ENCODE measurements around the gene AHCYL2.
"Not testable (repeated sequence)": the region's sequence is repeated elsewhere in the genome, so short reads cannot be mapped to it uniquely, and the experiment has no call there.

Gene AHCYL2

DNA sequence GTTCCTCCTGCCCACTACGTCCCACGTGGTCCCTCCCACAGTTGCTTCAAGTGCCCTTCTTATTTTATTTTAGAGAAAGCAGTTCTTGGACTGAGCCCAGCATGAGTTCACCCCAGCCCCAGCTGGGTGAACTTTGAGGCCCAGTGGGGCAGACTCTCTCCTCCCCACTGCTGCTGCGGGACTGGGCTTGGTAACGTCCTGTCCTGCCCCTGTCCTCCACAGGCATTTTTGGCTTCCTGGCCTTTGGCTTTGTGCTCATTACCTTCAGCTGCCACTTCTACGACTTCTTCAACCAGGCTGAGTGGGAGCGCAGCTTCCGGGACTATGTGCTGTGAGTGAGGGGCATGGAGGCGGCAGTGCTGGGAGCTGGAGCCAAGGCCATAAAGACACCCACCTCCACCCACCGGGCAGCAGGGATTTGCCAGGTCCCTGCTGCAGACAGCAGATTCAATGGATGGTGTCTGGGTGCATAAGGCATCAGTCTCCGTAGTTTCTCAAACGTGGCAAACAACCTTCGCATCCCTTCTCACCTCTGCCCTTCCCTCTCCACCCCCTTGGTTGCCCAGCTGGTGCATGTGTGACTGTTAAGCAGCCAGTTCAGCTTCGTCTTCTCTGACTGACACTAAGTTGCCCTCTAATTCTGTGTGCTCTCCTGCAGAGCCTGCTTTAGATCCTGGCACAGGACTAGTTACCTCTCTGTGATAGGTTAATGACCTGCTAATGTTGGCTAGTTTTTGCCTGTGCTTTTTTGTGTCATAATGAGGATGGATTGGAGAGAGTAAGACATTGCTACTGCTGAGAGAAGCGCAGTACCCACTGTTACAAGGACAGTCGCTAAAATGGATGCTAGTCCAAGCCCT lies 15.5 kb upstream of the AHCYL2 start:
- DNase-seq = no peak

DNA sequence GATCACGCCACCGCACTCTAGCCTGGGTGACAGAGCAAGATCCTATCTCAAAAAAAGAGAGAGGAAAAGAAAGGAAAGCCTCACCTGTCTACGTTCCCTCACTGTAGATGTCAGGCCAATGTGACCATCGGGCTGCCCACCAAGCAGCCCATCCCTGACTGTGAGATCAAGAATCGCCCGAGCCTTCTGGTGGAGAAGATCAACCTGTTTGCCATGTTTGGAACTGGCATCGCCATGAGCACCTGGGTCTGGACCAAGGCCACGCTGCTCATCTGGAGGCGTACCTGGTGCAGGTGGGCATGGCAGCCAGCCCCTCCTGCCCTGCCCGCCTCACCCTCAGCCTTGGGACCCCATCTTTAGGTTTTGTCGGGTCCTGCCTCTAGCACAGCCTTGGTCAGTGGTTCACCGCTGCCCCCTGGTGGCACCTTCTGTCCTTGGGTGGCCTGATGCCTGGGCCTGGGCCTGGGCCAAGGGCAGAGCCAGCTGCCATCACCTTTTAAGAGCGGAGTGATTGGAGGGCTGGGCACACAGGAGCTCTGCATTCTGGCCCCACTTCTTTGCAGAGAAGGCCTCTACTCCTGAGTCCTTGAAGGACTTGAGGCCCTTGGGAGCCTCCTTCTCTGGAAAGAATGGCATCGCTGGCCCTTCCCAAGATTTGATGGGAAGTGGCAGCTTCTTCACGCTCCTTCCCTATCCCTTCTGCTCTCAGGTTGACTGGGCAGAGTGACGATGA lies 14.4 kb upstream of the AHCYL2 start:
- DNase-seq = peak; percentile 39

DNA sequence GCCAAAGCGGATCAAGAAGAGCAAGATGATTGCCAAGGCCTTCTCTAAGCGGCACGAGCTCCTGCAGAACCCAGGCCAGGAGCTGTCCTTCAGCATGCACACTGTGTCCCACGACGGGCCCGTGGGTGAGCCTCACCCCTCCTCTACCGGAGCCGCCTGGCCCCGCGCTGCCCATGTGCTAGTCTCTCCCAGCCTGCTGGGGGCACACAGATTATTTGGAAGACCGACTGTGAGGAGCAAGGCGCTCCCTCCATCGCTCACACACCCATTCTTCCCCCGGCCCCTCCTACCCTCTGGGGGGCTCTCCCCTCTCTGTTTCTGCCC lies 13.9 kb upstream of the AHCYL2 start:
- no peak for DNase-seq

DNA sequence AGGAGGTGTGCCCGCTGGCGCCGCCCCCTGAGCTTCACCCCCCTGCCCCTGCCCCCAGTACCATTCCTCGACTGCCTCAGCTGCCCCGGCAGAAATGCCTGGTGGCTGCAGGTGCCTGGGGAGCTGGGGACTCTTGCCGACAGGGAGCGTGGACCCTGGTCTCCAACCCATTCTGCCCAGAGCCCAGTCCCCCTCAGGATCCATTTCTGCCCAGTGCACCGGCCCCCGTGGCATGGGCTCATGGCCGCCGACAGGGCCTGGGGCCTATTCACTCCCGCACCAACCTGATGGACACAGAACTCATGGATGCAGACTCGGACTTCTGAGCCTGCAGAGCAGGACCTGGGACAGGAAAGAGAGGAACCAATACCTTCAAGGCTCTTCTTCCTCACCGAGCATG lies 12.7 kb upstream of the AHCYL2 start:
- DNase-seq = no peak

- no peak for DNase-seq
These were observed 12.2 kb upstream of the AHCYL2 start for GRCh38 chr7:129212596-129212995.

DNA sequence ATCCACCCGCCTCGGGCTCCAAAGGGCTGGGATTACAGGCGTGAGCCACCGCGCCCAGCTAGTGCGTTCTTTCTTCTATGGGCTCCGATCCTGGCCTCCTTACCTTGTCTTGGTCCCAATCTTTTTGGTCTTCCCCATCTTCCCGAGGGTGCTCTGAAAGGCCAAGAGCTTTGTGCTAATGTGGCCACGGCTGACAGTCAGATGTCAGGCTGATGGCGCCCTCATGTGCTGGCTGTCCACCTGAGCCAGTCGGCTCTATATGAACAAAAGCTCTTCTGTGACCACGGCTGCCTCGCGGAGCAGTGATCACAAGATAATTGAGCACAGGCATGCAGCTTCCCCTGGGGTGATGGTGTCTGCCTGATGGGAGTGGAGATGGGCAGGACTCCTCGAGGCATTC lies 11.0 kb upstream of the AHCYL2 start:
- DNase-seq = no peak

- DNase-seq = not testable (repeated sequence)
These were observed 9.1 kb upstream of the AHCYL2 start for GRCh38 chr7:129215691-129216090.

- not testable (repeated sequence) for DNase-seq
These were observed 8.6 kb upstream of the AHCYL2 start for GRCh38 chr7:129216101-129216715.

- not testable (repeated sequence) for DNase-seq
These were observed 7.9 kb upstream of the AHCYL2 start for GRCh38 chr7:129216821-129217416.

- peak; percentile 77 for DNase-seq
These were observed 6.2 kb upstream of the AHCYL2 start for GRCh38 chr7:129218514-129219062.

- not testable (repeated sequence) for DNase-seq
These were observed 5.7 kb upstream of the AHCYL2 start for GRCh38 chr7:129219166-129219565.

DNA sequence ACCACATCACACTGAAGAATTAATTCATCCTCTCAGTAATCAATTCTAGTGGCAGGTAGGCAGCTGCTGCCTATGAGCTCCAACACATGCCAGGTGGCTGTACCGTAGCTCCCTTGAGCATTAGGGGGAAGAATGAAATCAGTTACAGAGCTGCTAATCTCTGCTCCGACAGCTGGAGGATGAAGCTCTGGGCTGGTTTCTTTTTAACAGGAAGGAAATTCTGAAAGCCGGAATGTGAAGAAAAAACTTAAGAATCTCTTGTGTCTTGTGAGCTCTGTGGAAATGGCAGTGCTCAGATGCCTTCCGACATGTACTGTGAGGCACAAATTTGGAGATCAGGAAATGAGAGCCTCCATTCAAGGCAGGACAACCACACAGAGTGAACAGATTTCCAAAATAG lies 2.8 kb upstream of the AHCYL2 start:
- no peak for DNase-seq

DNA sequence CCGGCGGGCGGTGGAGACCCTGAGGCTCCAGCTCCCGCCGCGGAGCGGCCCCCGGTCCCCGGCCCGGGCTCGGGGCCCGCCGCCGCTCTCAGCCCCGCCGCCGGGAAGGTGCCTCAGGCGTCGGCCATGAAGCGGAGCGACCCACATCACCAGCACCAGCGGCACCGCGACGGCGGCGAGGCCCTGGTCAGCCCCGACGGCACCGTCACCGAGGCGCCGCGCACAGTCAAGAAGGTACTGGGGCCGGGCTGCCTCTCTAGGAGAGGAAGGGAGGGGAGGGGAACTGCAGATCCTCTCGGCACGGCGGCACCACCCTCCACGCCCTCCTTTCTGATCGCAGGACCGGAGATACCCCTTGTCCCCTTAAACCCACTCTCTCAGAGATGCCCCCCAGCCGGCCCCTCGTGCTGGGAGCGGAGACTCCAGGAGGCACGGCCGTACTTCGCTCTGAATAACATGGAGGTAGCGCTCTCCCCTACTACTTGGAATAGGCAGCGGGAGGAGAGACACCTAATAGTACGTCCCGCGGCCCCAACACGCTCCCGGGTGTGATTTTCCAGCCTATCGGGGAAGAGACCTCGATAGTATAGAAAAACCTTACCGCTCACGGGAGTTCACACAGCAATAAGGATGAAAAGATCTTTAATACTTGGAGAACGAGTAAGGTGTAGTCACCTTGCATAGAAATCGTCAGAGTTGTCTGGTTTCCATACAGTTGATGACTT lies 538 bp downstream of the AHCYL2 start:
- DNase-seq = peak; percentile 36

GRCh38 chr7:129225931-129226572 lies 1.2 kb downstream of the AHCYL2 start:
- DNase-seq = no peak

DNA sequence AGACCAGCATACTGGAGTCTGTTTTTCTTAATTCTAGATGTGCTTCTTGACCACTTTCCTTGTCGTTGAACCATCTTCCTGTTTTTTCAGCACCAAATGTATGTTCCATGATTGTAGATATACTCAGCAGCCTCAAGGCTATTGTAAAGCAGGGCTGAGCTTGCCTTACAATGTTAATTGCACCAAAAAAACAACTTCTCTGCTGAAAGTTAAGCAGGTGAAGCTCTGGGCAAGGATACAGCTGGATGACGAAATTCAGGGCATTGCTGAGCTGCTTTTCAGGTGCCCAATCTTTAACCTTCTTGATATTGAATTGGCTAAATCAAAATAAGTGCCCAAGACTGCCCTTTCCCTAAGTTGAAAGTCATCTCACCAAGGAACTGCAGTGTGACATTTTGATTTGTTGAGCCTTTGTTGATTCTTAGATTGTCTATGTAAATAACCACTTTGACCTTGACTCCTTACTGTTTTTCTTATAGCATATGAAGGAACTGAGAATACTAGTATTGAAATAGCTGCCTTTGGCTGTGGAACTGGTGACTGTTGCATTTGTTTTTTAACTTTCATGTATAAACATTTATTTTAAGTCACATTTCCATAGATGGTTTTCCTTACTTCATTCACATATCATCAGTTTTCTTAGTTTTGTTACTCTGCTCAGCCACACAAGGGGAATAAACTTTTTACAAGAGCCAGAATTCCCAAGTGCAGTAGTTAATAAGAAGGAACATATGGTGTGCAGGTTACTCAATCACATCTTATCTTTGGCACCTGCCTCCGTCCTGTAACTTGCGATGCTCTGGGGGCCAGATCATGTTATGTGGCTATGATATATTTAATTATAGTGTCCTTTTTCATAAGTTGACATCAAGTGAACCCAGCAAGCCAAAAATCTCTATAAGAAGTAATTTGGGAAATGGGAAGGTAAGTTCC lies 3.1 kb downstream of the AHCYL2 start:
- no peak for DNase-seq

DNA sequence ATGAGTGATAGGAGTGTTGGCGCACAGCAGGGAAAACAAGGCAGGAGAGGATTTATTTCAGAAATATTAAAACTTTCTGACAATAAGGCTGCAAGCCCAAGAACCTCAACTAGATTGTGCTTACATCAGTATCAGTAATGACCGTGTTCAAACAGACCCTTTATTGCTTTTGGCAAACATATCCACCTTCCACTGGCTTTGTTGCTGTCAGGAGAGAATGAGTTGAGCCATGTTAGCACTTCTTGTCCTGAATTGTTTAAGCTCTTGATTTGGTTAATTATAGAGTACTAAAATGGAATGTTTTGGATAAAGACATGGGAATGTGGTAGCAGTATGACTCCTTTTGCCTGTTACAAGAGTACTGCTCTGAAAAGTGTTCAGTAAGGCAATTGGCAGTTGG lies 3.8 kb downstream of the AHCYL2 start:
- DNase-seq = no peak

DNA sequence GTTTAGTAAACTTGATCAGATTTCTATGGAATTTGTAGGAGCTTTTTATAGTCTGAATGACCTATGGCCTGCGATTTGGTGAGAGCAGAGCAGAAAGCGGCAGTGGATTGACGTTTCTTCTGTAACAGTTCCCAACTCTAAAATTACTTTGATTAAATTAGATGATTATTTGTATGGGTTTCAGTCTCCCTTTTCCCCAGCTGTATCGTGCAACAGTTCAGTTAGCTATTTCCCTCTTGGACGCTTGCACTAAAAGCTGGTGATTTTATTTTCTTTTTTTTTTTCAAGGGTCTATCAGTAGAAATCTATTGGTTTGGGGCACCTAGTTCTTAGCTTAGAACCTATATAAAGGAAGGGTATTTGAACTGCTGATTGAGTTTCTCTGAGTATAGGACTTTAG lies 6.8 kb downstream of the AHCYL2 start:
- no peak for DNase-seq

GRCh38 chr7:129238546-129238945 lies 13.7 kb downstream of the AHCYL2 start:
- DNase-seq = no peak

GRCh38 chr7:129240119-129240820 lies 15.4 kb downstream of the AHCYL2 start:
- DNase-seq = no peak

DNA sequence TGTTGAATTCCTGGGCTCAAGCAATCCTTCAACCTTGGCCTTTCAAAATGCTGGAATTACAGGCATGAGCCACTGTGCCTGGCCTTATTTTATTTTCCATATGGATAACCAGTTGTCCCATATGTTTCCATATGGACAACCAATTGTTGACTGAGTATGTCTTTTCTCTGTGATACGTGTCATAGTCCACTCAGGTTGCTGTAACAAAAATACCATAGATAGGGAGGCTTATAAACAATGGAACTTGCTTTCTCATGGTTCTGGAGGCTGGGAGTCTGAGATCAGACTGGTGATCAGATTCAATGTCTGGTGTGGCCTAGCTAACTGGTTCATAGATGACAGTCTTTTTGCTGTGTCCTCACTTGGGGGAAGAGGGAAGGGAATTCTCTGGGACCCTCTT lies 19.4 kb downstream of the AHCYL2 start:
- no peak for DNase-seq

Measured in fibroblast of skin of right quadriceps (primary cell).